Left ventricle myocardium inferior (tissue), 1 donor: ENCODE results near the gene FYB1. TPM values are rescaled to one million over a fixed set of nuclear protein-coding genes. Genes with fewer than 3 reads are reported as not detected.

Experiments
- DNase-seq: peaks from one replicate; pipeline ENCODE4 v3.0.0-alpha.2; 2020
- H3K27ac ChIP-seq: fragments of 200-600 bp; replicated peaks from 2 replicates; pipeline ENCODE4 v1.8.0; 2021
- H3K27me3 ChIP-seq: fragments of 200-600 bp; 2 replicates; pipeline ENCODE4 v1.8.0; 2021; ENCODE audit warnings: low read depth
- H3K36me3 ChIP-seq: fragments of 200-600 bp; 2 replicates; pipeline ENCODE4 v1.8.0; 2021
- H3K4me1 ChIP-seq: fragments of 200-600 bp; 2 replicates; pipeline ENCODE4 v1.8.0; 2021
- H3K4me3 ChIP-seq: fragments of 200-600 bp; 2 replicates; pipeline ENCODE4 v1.8.0; 2021; ENCODE audit warnings: mild to moderate bottlenecking, moderate library complexity
- H3K9me3 ChIP-seq: fragments of 200-600 bp; replicated peaks from 2 replicates; pipeline ENCODE4 v1.8.0; 2021
- CTCF ChIP-seq: fragments of 200-600 bp; IDR thresholded peaks from 2 replicates; pipeline ENCODE4 v1.8.0; 2021; ENCODE audit warnings: antibody characterized with exemption, mild to moderate bottlenecking, borderline replicate concordance
- intact Hi-C: fragments of 100-400 bp; cut with micrococcal nuclease; formaldehyde crosslinking; loops from one replicate; pipeline ENCODE4 v1.11.0; 2022
- total RNA-seq: library from RNA; stranded (reverse); fragmentation: NEBNext Ultra II Directional; extraction: Animal tissue kit (Norgen Biotek cat#: 25700); gene quantifications from one replicate; pipeline ENCODE4 v1.2.1, GENCODE V29; 2021
- donor health status: DM: no; HTN: yes; CAD: no; lungs with severe emphysema.

Gene FYB1
- total RNA-seq, 1 donor from 2014 or later, result 4.9 TPM

GRCh38 chr5:39253196-39253595 lies 33.8 kb upstream of the FYB1 start:
- no peaks in the 10 kb centered on the region for H3K36me3 ChIP-seq
- no peak for DNase-seq
- H3K4me1 ChIP-seq, result no peaks in the 10 kb centered on the region
- H3K9me3 ChIP-seq, result no peaks in the 10 kb centered on the region
- intact Hi-C loops, result no loop called here
- TF ChIP-seq CTCF, result no peak
- H3K4me3 ChIP-seq, result no peak overlapping the region
- H3K27ac ChIP-seq, result no peak overlapping the region
- H3K27me3 ChIP-seq, result peaks cover 5% of the 10 kb centered on the region

- DNase-seq, result no peak
- intact Hi-C loops, result no loop called here
- no peaks in the 10 kb centered on the region for H3K27me3 ChIP-seq
- TF ChIP-seq CTCF, result no peak
- no peak overlapping the region for H3K27ac ChIP-seq
- no peaks in the 10 kb centered on the region for H3K9me3 ChIP-seq
- no peak overlapping the region for H3K4me3 ChIP-seq
- no peaks in the 10 kb centered on the region for H3K4me1 ChIP-seq
- no peaks in the 10 kb centered on the region for H3K36me3 ChIP-seq
Measured at GRCh38 chr5:39249564-39250274, 30.4 kb upstream of the FYB1 start.

DNA sequence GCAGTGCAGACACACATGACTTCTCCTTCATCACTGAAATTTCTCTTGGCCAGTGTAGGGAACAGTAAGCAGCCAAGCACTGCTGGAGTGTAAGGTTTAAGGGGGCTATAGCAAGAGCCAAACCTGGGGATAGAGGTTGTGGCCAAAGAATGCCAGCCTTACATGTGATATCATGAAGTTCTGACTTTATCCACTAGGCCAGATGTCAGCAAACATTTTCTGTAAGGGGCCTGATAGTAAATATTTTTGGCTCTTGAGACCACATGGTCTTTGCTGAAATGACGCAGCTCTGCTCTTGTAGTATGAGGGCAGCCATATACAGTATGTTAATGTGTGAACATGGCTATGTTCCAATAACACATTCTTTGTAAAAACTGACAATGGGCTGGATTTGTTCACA lies 29.7 kb upstream of the FYB1 start:
- H3K4me1 ChIP-seq, result no peaks in the 10 kb centered on the region
- H3K9me3 ChIP-seq, result no peaks in the 10 kb centered on the region
- H3K27me3 ChIP-seq, result no peaks in the 10 kb centered on the region
- intact Hi-C loops, result no loop called here
- TF ChIP-seq CTCF, result no peak
- DNase-seq, result no peak
- H3K27ac ChIP-seq, result no peak overlapping the region
- H3K4me3 ChIP-seq, result no peak overlapping the region
- H3K36me3 ChIP-seq, result no peaks in the 10 kb centered on the region

- DNase-seq, result no peak
- Histone ChIP-seq H3K4me3 (no peak overlapping the region), H3K4me1 (no peaks in the 10 kb centered on the region), H3K27ac (no peak overlapping the region), H3K9me3 (peaks cover 30% of the 10 kb centered on the region), H3K36me3 (no peaks in the 10 kb centered on the region), H3K27me3 (no peaks in the 10 kb centered on the region)
- TF ChIP-seq CTCF, result no peak
- intact Hi-C loops, result no loop called here
Measured at GRCh38 chr5:39240750-39241149, 21.4 kb upstream of the FYB1 start.

DNA sequence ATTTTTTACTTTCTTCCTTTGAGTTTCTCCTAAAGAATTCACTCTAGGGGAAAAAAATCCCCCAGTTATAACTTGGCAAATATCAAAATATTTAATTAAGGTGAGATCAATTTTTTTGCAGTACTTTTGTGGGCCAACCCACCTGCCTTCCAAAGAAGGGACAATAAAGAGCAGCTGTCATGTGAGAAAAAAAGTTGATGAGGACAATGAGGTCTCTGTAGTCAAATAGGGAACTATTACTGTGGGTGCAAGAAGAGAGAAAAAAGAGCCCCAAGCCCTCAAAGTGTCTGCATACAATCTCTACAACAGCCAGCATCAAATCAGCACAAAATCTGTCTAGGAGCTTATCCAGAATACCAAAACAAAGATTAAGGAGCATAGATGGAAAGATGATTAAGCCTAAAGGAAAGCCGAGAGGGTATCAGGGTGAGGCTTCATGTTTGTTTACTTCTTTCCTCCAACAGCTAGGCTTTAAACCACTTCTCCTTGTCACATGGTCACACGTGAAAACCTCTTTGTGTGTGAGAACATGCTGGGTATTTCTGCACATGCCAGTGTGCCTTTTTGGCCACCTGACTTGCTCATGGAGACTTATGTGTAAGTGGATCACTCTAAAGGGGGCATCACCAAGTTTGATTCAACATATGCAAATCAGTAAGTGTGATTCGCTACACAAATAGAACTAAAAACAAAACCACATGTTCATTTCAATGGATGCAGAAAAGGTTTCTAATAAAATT lies 19.2 kb upstream of the FYB1 start:
- DNase-seq, result no peak
- H3K27me3 ChIP-seq, result no peaks in the 10 kb centered on the region
- no peaks in the 10 kb centered on the region for H3K4me1 ChIP-seq
- H3K4me3 ChIP-seq, result no peak overlapping the region
- H3K9me3 ChIP-seq, result peaks cover 30% of the 10 kb centered on the region
- intact Hi-C loops, result no loop called here
- H3K36me3 ChIP-seq, result no peaks in the 10 kb centered on the region
- H3K27ac ChIP-seq, result no peak overlapping the region
- no peak for TF ChIP-seq CTCF
